ENCODE data around the gene ARHGEF40.

DNA sequence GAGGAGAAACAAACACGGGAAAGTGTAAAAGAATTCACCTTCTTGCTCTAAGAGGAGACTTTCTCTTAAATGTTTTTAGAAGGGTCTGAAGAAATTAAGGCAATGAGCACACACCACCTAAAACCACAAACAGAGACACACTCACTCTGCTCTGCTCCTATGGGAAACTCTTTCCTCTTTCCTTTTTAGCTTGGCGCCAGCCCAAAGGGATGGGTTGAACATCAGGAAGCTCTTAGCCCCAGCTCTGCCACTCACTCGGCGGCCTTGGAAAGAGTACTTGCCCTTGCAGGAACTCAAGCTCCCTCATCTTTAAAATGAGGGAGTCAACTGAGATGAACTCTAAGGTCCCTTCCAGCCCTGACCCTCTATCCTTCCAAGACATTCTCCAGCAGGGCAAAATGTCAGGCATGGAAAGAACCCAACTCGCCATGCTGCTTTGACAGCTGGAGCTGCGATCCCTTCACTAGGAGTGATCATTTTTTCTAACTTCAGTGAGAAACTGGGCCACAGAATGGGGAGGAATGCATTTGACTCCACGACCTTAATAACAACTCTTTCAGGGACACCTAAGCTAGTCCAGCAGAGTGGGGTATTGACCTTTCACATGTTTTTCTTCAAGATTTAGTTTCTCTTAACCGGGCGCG lies 13.5 kb upstream of the ARHGEF40 start:
- TF ChIP-seq POLR2A (IDR thresholded peaks at IDR 0.05) (no peak), EP300 (IDR thresholded peaks at IDR 0.05) (no peak), POLR2AphosphoS5 (IDR thresholded peaks at IDR 0.05) (no peak)
- TF ChIP-seq, protein P1, sequence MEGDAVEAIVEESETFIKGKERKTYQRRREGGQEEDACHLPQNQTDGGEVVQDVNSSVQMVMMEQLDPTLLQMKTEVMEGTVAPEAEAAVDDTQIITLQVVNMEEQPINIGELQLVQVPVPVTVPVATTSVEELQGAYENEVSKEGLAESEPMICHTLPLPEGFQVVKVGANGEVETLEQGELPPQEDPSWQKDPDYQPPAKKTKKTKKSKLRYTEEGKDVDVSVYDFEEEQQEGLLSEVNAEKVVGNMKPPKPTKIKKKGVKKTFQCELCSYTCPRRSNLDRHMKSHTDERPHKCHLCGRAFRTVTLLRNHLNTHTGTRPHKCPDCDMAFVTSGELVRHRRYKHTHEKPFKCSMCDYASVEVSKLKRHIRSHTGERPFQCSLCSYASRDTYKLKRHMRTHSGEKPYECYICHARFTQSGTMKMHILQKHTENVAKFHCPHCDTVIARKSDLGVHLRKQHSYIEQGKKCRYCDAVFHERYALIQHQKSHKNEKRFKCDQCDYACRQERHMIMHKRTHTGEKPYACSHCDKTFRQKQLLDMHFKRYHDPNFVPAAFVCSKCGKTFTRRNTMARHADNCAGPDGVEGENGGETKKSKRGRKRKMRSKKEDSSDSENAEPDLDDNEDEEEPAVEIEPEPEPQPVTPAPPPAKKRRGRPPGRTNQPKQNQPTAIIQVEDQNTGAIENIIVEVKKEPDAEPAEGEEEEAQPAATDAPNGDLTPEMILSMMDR (IDR thresholded peaks at IDR 0.05) = no peak
